HepG2 (cell line): Measurements from ENCODE around the gene PKMYT1. TPM values are rescaled to one million over a fixed set of nuclear protein-coding genes. Genes with fewer than 3 reads are reported as not detected.

Experiments used
- ATF3 ChIP-seq: sonication (generic); formaldehyde crosslinking; IDR thresholded peaks from 2 replicates; pipeline ENCODE4 v1.4.0; 2020; ENCODE audit warnings: missing genetic modification reagents
- CBFB ChIP-seq: sonication (generic); formaldehyde crosslinking; IDR thresholded peaks from 2 replicates; pipeline ENCODE4 v1.4.0; 2020; ENCODE audit warnings: missing genetic modification reagents
- CHD2 ChIP-seq: IDR thresholded peaks from 2 replicates; pipeline ENCODE4 v1.6.1; 2011; ENCODE audit warnings: low read depth, low read length, improper control_type of control experiment
- HOXA5 ChIP-seq: sonication (generic); formaldehyde crosslinking; IDR thresholded peaks from 2 replicates; pipeline ENCODE4 v1.4.0; 2020; ENCODE audit warnings: missing genetic modification reagents
- IKZF4 ChIP-seq: sonication (generic); formaldehyde crosslinking; IDR thresholded peaks from 2 replicates; pipeline ENCODE4 v1.5.1; 2020; ENCODE audit warnings: borderline replicate concordance, mild to moderate bottlenecking, low read depth, missing genetic modification reagents; ENCODE audit errors: not compliant biosample characterization
- KLF6 ChIP-seq: IDR thresholded peaks from 2 replicates; pipeline ENCODE4 v1.8.0; 2016; ENCODE audit warnings: missing biosample characterization, missing genetic modification reagents
- MEF2D ChIP-seq: sonication (generic); formaldehyde crosslinking; IDR thresholded peaks from 2 replicates; pipeline ENCODE4 v1.5.1; 2020; ENCODE audit warnings: mild to moderate bottlenecking, missing genetic modification reagents
- MLLT10 ChIP-seq: sonication (generic); formaldehyde crosslinking; IDR thresholded peaks from 2 replicates; pipeline ENCODE4 v1.4.0; 2020; ENCODE audit warnings: missing genetic modification reagents
- POLR2AphosphoS5 ChIP-seq: IDR thresholded peaks from 2 replicates; pipeline ENCODE4 v1.6.1; 2012; ENCODE audit warnings: low read depth, low read length
- REL ChIP-seq: sonication (generic); formaldehyde crosslinking; conservative IDR thresholded peaks from 2 replicates; pipeline ENCODE4 v1.8.0; 2022; ENCODE audit warnings: mild to moderate bottlenecking, missing genetic modification reagents, moderate library complexity
- TFDP1 ChIP-seq: IDR thresholded peaks from 2 replicates; pipeline ENCODE4 v1.6.1; 2016; ENCODE audit warnings: missing compliant biosample characterization, missing genetic modification reagents, borderline replicate concordance
- THAP9 ChIP-seq: sonication (generic); formaldehyde crosslinking; IDR thresholded peaks from 2 replicates; pipeline ENCODE4; 2020; ENCODE audit warnings: missing genetic modification reagents, mild to moderate bottlenecking, borderline replicate concordance
- USF2 ChIP-seq, 2 experiments: sonication (generic) in 1 of 2; formaldehyde crosslinking in 1 of 2; IDR thresholded peaks; 2 replicates each; pipeline versions ENCODE4 v1.5.1 to v1.6.1; 2011 to 2020; ENCODE audit warnings: borderline replicate concordance in 1 of 2, low read depth in 1 of 2, low read length in 1 of 2, mild to moderate bottlenecking in 1 of 2, missing genetic modification reagents in 1 of 2, moderate library complexity in 1 of 2
- ZNF510 ChIP-seq: sonication (generic); formaldehyde crosslinking; IDR thresholded peaks from 2 replicates; pipeline ENCODE4 v1.4.0; 2020; ENCODE audit warnings: low read depth, mild to moderate bottlenecking, missing genetic modification reagents
- ZNF563 ChIP-seq: sonication (generic); formaldehyde crosslinking; IDR thresholded peaks from 2 replicates; pipeline ENCODE4 v1.8.0; 2022; ENCODE audit warnings: mild to moderate bottlenecking, moderate library complexity, missing genetic modification reagents
- ZNF619 ChIP-seq: sonication (generic); formaldehyde crosslinking; IDR thresholded peaks from 2 replicates; pipeline ENCODE4 v1.4.0; 2020; ENCODE audit warnings: mild to moderate bottlenecking, missing genetic modification reagents
- ZNF879 ChIP-seq: sonication (generic); formaldehyde crosslinking; IDR thresholded peaks from 2 replicates; pipeline ENCODE4 v1.8.1; 2023; ENCODE audit warnings: missing genetic modification reagents
- ZNF883 ChIP-seq: sonication (generic); formaldehyde crosslinking; IDR thresholded peaks from 2 replicates; pipeline ENCODE4 v1.5.1; 2020; ENCODE audit warnings: mild to moderate bottlenecking, missing genetic modification reagents; ENCODE audit errors: not compliant biosample characterization
- ZNF891 ChIP-seq: sonication (generic); formaldehyde crosslinking; IDR thresholded peaks from 2 replicates; pipeline ENCODE4 v1.5.0; 2020; ENCODE audit warnings: mild to moderate bottlenecking, missing genetic modification reagents
- ZSCAN25 ChIP-seq: sonication (generic); formaldehyde crosslinking; IDR thresholded peaks from 2 replicates; pipeline ENCODE4 v1.8.0; 2022; ENCODE audit warnings: mild to moderate bottlenecking, missing genetic modification reagents
- polyA plus RNA-seq, 8 experiments: library from polyadenylated mRNA; depleted of rRNA in 3 of 8; stranded (reverse) in 7 of 8; unstranded in 1 of 8; fragments of >200 nt; fragmentation: Illumina TruSeq in 4 of 8; extraction: Trizol in 4 of 8; gene quantifications; 2 replicates each; pipeline versions ENCODE4 v1.2.1 to v1.2.3, GENCODE V29; 2011 to 2016; ENCODE audit warnings: low read depth in 4 of 8, missing spikeins in 1 of 8, mixed read lengths in 1 of 8; ENCODE audit not compliant: insufficient read depth in 1 of 8
- total RNA-seq, 5 experiments: library from RNA; depleted of rRNA; stranded (reverse); fragments of >200 nt; fragmentation: Illumina TruSeq; extraction: Trizol; gene quantifications; 2 replicates each; pipeline ENCODE4 v1.2.3, GENCODE V29; 2016; ENCODE audit warnings: low read depth in 1 of 5

Gene PKMYT1
- total and polyA plus RNA-seq, 2 of the 13 experiments (the other 11 are each of a cell fraction or from before 2014, with no cell fraction given), result 7.0 to 27.8 TPM

- TF ChIP-seq ZNF563 (CRISPR knock-in tag) (peak; percentile 88), TFDP1 (CRISPR knock-in tag) (peak; percentile 91; the same call in 1 of the 2 replicates), ZNF619 (CRISPR knock-in tag) (0 out of 2 replicates have a peak, but pooled peaks have one; percentile 79), ATF3 (CRISPR knock-in tag) (peak; percentile 53; the same call in 1 of the 2 replicates), IKZF4 (CRISPR knock-in tag) (peak; percentile 81), MEF2D (CRISPR knock-in tag) (peak; percentile 83; the same call in 1 of the 2 replicates), HOXA5 (peak; percentile 66; the same call in 1 of the 2 replicates), ZNF891 (CRISPR knock-in tag) (peak; percentile 85), THAP9 (peak; percentile 77; the same call in 1 of the 2 replicates), CBFB (CRISPR knock-in tag) (peak; percentile 69), ZNF510 (CRISPR knock-in tag) (0 out of 2 replicates have a peak, but pooled peaks have one; percentile 53), ZNF879 (CRISPR knock-in tag) (peak; percentile 71; the same call in 1 of the 2 replicates), MLLT10 (no peak), REL (peak; percentile 51; the same call in 1 of the 2 replicates), CHD2 (peak; percentile 88), USF2 (IDR thresholded peaks at IDR 0.05; ENCODE audit: low read depth, low read length) (peak; percentile 79), USF2 (CRISPR knock-in tag; IDR thresholded peaks at IDR 0.05; ENCODE audit: borderline replicate concordance) (peak; percentile 94; the same call in 1 of the 2 replicates), KLF6 (0 out of 2 replicates have a peak, but pooled peaks have one; percentile 59), ZNF883 (peak; percentile 90), POLR2AphosphoS5 (peak; percentile 79), ZSCAN25 (peak; percentile 58; the same call in 1 of the 2 replicates)
Observed at GRCh38 chr16:3023669-3024478, 43.6 kb upstream of the PKMYT1 start, which contains the start of the genes HCFC1R1 and THOC6 (continued).
